Breast epithelium (tissue), 3 donors: ENCODE data around the gene SYNE1.

Source experiments
- POLR2A ChIP-seq: fragments of 450-650 bp; IDR thresholded peaks from one replicate; pipeline ENCODE4 v1.6.1; 2016; ENCODE audit warnings: antibody characterized with exemption, mild to moderate bottlenecking, moderate library complexity
- TF ChIP-seq, protein P1 (sequence below), 3 donors: fragments of 450-650 bp; IDR thresholded peaks; one replicate each; pipeline ENCODE4 v1.5.1; 2016 to 2017; ENCODE audit warnings: antibody characterized with exemption in 3 of 3, mild to moderate bottlenecking in 3 of 3, moderate library complexity in 3 of 3

DNA sequence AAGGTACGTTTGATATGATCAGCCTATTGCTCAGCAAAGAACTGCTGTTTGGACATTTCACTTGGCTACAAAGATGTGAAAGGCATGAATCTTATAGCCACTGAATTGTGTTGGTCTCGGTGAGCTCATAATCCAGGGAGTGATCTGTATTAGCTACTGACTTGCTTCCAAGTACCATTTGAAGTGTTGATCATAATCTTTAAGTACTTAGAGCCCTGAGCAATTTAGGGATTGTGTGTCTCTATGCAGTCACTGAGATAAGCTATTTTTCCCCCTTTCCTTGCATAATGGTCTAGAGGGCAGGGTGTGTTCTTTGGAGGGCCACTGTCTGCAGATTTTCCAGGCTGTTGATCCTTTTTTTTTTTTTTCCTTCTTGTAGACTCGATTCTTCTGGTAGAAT is 436.0 kb downstream of the SYNE1 start:
- TF ChIP-seq, protein P1, sequence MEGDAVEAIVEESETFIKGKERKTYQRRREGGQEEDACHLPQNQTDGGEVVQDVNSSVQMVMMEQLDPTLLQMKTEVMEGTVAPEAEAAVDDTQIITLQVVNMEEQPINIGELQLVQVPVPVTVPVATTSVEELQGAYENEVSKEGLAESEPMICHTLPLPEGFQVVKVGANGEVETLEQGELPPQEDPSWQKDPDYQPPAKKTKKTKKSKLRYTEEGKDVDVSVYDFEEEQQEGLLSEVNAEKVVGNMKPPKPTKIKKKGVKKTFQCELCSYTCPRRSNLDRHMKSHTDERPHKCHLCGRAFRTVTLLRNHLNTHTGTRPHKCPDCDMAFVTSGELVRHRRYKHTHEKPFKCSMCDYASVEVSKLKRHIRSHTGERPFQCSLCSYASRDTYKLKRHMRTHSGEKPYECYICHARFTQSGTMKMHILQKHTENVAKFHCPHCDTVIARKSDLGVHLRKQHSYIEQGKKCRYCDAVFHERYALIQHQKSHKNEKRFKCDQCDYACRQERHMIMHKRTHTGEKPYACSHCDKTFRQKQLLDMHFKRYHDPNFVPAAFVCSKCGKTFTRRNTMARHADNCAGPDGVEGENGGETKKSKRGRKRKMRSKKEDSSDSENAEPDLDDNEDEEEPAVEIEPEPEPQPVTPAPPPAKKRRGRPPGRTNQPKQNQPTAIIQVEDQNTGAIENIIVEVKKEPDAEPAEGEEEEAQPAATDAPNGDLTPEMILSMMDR (IDR thresholded peaks at IDR 0.05), result no peak
- no peak for TF ChIP-seq POLR2A
